Tibial nerve (tissue), 4 donors: ENCODE measurements around the gene MYRIP. TPM values are rescaled to one million over a fixed set of nuclear protein-coding genes. Genes with fewer than 3 reads are reported as not detected.

Experiments
- DNase-seq, 2 donors: peaks; one replicate each; pipeline ENCODE4 v3.0.0-alpha.2; 2019; ENCODE audit warnings: low spot score in 2 of 2
- H3K27ac ChIP-seq, 4 donors: fragments of 200-600 bp; sonication (generic) in 3 of 4; one replicate each; pipeline ENCODE4 v1.5.1; 2017 to 2019; ENCODE audit warnings: mild to moderate bottlenecking in 1 of 4
- H3K27me3 ChIP-seq, 2 donors: fragments of 200-600 bp; sonication (generic) in 1 of 2; one replicate each; pipeline versions ENCODE4 v1.5.1 to v1.6.0; 2017 to 2019
- H3K36me3 ChIP-seq, 3 donors: fragments of 200-600 bp; sonication (generic); one replicate each; pipeline ENCODE4 v1.5.1; 2018 to 2019
- H3K4me1 ChIP-seq, 4 donors: fragments of 200-600 bp; sonication (generic) in 3 of 4; one replicate each; pipeline ENCODE4 v1.5.1; 2017 to 2019
- H3K4me3 ChIP-seq, 4 donors: fragments of 200-600 bp; sonication (generic) in 3 of 4; one replicate each; pipeline ENCODE4 v1.5.1; 2017 to 2019; ENCODE audit warnings: mild to moderate bottlenecking in 1 of 4, moderate library complexity in 1 of 4
- H3K9me3 ChIP-seq, 4 donors: fragments of 200-600 bp; sonication (generic) in 3 of 4; one replicate each; pipeline ENCODE4 v1.5.1; 2017 to 2019
- CTCF ChIP-seq, 5 experiments: fragments of 200-600 bp in 3 of 5; fragments of 450-650 bp in 2 of 5; sonication (generic) in 3 of 5; IDR thresholded peaks; one replicate each; pipeline ENCODE4 v1.5.1; 2016 to 2019; ENCODE audit warnings: antibody characterized with exemption in 5 of 5, mild to moderate bottlenecking in 3 of 5, moderate library complexity in 2 of 5
- EP300 ChIP-seq, 2 donors: sonication (generic); formaldehyde crosslinking; IDR thresholded peaks; one replicate each; pipeline ENCODE4 v1.6.1; 2017; ENCODE audit warnings: antibody characterized with exemption in 2 of 2, mild to moderate bottlenecking in 1 of 2
- POLR2A ChIP-seq, 2 donors: fragments of 450-650 bp; IDR thresholded peaks; one replicate each; pipeline ENCODE4 v1.6.1; 2017; ENCODE audit warnings: antibody characterized with exemption in 2 of 2, mild to moderate bottlenecking in 2 of 2, moderate library complexity in 2 of 2
- WGBS, 2 donors: methylation state at CpG; one replicate each; pipeline ENCODE4 v1.1.5; 2018; 5-methylcytosine and 5-hydroxymethylcytosine counted together
- total RNA-seq, 4 donors: library from RNA; depleted of rRNA; stranded (reverse); fragments of >200 nt; gene quantifications; one replicate each; pipeline ENCODE4 v1.1.0, GENCODE V29; 2016

Gene MYRIP
- total RNA-seq, 4 donors from 2014 or later, result 2.9 to 12.0 (median 9.9) TPM

GRCh38 chr3:40242216-40242615, 432.8 kb downstream of the MYRIP start:
- no peak overlapping the region for H3K4me3 ChIP-seq

GRCh38 chr3:40242638-40243037, 433.2 kb downstream of the MYRIP start:
- Histone ChIP-seq H3K27ac (no peak overlapping the region), H3K27me3 (no peaks in the 10 kb centered on the region), H3K36me3 (peaks cover 0 to 11% (median 0%) of the 10 kb centered on the region in 3 donors), H3K9me3 (no peaks in the 10 kb centered on the region), H3K4me1 (no peaks in the 10 kb centered on the region), H3K4me3 (no peak overlapping the region)
- TF ChIP-seq POLR2A (IDR thresholded peaks at IDR 0.05) (no peak), EP300 (IDR thresholded peaks at IDR 0.05) (no peak), CTCF (IDR thresholded peaks at IDR 0.05) (no peak)
- 76 to 81% methylated on average over 1 of the region's 1 CpG for WGBS, 2 donors
- no peak for DNase-seq

More at GRCh38 chr3:40242216-40242615, 432.8 kb downstream of the MYRIP start:
- no peak for TF ChIP-seq CTCF (IDR thresholded peaks at IDR 0.05)
- no peak for TF ChIP-seq EP300 (IDR thresholded peaks at IDR 0.05)
- TF ChIP-seq POLR2A (IDR thresholded peaks at IDR 0.05), result no peak
- DNase-seq, result no peak
- Histone ChIP-seq H3K4me1 (no peaks in the 10 kb centered on the region), H3K36me3 (peaks cover 0 to 8% (median 0%) of the 10 kb centered on the region in 3 donors), H3K27ac (no peak overlapping the region), H3K27me3 (no peaks in the 10 kb centered on the region), H3K9me3 (no peaks in the 10 kb centered on the region)
- WGBS, 2 donors, result 86 to 95% methylated on average over 1 of the region's 1 CpG

- Histone ChIP-seq H3K9me3 (no peaks in the 10 kb centered on the region), H3K36me3 (peaks cover 0 to 15% (median 0%) of the 10 kb centered on the region in 3 donors), H3K27ac (no peak overlapping the region), H3K27me3 (no peaks in the 10 kb centered on the region), H3K4me1 (no peaks in the 10 kb centered on the region), H3K4me3 (no peak overlapping the region)
- WGBS, 2 donors, result 31 to 97% methylated on average over 1 of the region's 1 CpG
- TF ChIP-seq CTCF (IDR thresholded peaks at IDR 0.05) (no peak), EP300 (IDR thresholded peaks at IDR 0.05) (no peak), POLR2A (IDR thresholded peaks at IDR 0.05) (no peak)
- DNase-seq, result no peak
Observed at GRCh38 chr3:40243056-40243455, 433.6 kb downstream of the MYRIP start.

GRCh38 chr3:40247714-40248454, 438.5 kb downstream of the MYRIP start:
- Histone ChIP-seq H3K9me3 (no peaks in the 10 kb centered on the region), H3K4me1 (no peaks in the 10 kb centered on the region), H3K27ac (no peak overlapping the region), H3K36me3 (peaks cover 0 to 20% (median 0%) of the 10 kb centered on the region in 3 donors), H3K4me3 (no peak overlapping the region), H3K27me3 (no peaks in the 10 kb centered on the region)
- no peak for DNase-seq
- WGBS, 2 donors, result 90 to 97% methylated on average over 6 of the region's 6 CpGs
- no peak for TF ChIP-seq POLR2A (IDR thresholded peaks at IDR 0.05)
- TF ChIP-seq EP300 (IDR thresholded peaks at IDR 0.05), result no peak
- TF ChIP-seq CTCF (IDR thresholded peaks at IDR 0.05), result no peak

GRCh38 chr3:40248591-40248990, 439.2 kb downstream of the MYRIP start:
- Histone ChIP-seq H3K27ac (no peak overlapping the region), H3K36me3 (peaks cover 0 to 20% (median 0%) of the 10 kb centered on the region in 3 donors), H3K4me3 (no peak overlapping the region), H3K9me3 (no peaks in the 10 kb centered on the region), H3K27me3 (no peaks in the 10 kb centered on the region), H3K4me1 (no peaks in the 10 kb centered on the region)
- TF ChIP-seq CTCF (IDR thresholded peaks at IDR 0.05) (no peak), POLR2A (IDR thresholded peaks at IDR 0.05) (no peak), EP300 (IDR thresholded peaks at IDR 0.05) (no peak)
- DNase-seq, result no peak
